SK-MEL-5 (cell line): ENCODE data around the gene COL12A1. TPM values are rescaled to one million over a fixed set of nuclear protein-coding genes. Genes with fewer than 3 reads are reported as not detected.

Experiments used
- DNase-seq: peaks from one replicate; pipeline ENCODE4 v3.0.0-alpha.2; 2016; ENCODE audit warnings: low read depth, low spot score
- in situ Hi-C: cut with HindIII; loops from 2 replicates; pipeline ENCODE4 v1.10.0; 2016; ENCODE audit warnings: low sequenced_read_pairs, high pct_unique_total_duplicates, low pct_unique_long_range_greater_than_20kb
- polyA plus RNA-seq, 2 experiments: library from polyadenylated mRNA; depleted of rRNA; stranded (reverse); fragments of >200 nt; gene quantifications; 2 replicates each; pipeline ENCODE4 v1.2.3, GENCODE V29; 2015
- total RNA-seq: library from RNA; depleted of rRNA; stranded (reverse); fragments of >200 nt; shearing (Covaris generic); gene quantifications from 2 replicates; pipeline ENCODE4 v1.2.3, GENCODE V29; 2014; rRNA removed

COL12A1 gene
- 0.29 and 1.1 TPM in 2 replicates for total RNA-seq
- 0.36 and 0.89 TPM in 2 replicates for polyA plus RNA-seq (2015; cell fraction: cytosol; rRNA removed)
- polyA plus RNA-seq (2015; cell fraction: nucleus; rRNA removed): 1.0 and 2.4 TPM in 2 replicates

GRCh38 chr6:75205776-75206575 is at the start of gene COL12A1:
Gene COL12A1, minus strand, starts transcription at chr6:75206053. Its CDS starts 3,261 bp downstream, at chr6:75202792.
- no peak for DNase-seq
- in situ Hi-C loops: no loop called here

GRCh38 chr6:75250552-75250951 is 44.7 kb upstream of the COL12A1 start:
- no peak for DNase-seq
- in situ Hi-C loops: no loop called here

- no peak for DNase-seq
- in situ Hi-C loops: no loop called here
Observed at GRCh38 chr6:75249837-75250236, 44.0 kb upstream of the COL12A1 start.

GRCh38 chr6:75246386-75246785 is 40.5 kb upstream of the COL12A1 start:
- in situ Hi-C loops: no loop called here
- DNase-seq: peak; percentile 61

- DNase-seq: peak; percentile 15
- in situ Hi-C loops: no loop called here
Observed at GRCh38 chr6:75244063-75244584, 38.3 kb upstream of the COL12A1 start.

- in situ Hi-C loops: no loop called here
- peak; percentile 97 for DNase-seq
Observed at GRCh38 chr6:75243333-75244062, 37.6 kb upstream of the COL12A1 start, which contains the start of gene COX7A2. Gene COX7A2, minus strand, starts transcription at chr6:75243801. Its CDS starts 67 bp downstream, at chr6:75243734.

- no peak for DNase-seq
- in situ Hi-C loops: no loop called here
Observed at GRCh38 chr6:75236630-75237029, 30.8 kb upstream of the COL12A1 start.

- in situ Hi-C loops: no loop called here
- no peak for DNase-seq
Observed at GRCh38 chr6:75235271-75235670, 29.4 kb upstream of the COL12A1 start.

GRCh38 chr6:75234126-75234865 is 28.4 kb upstream of the COL12A1 start:
- no peak for DNase-seq
- in situ Hi-C loops: no loop called here

GRCh38 chr6:75233092-75233615 is 27.3 kb upstream of the COL12A1 start:
- in situ Hi-C loops: no loop called here

GRCh38 chr6:75230484-75231325 is 24.9 kb upstream of the COL12A1 start:
- peak; percentile 64 for DNase-seq
- in situ Hi-C loops: no loop called here

More at GRCh38 chr6:75233092-75233615, 27.3 kb upstream of the COL12A1 start:
- no peak for DNase-seq

GRCh38 chr6:75224303-75224926 is 18.6 kb upstream of the COL12A1 start:
- in situ Hi-C loops: no loop called here
- no peak for DNase-seq

- in situ Hi-C loops: no loop called here
- DNase-seq: no peak
Observed at GRCh38 chr6:75223428-75223827, 17.6 kb upstream of the COL12A1 start.

- DNase-seq: no peak
- in situ Hi-C loops: no loop called here
Observed at GRCh38 chr6:75222261-75222660, 16.4 kb upstream of the COL12A1 start.

- DNase-seq: no peak
- in situ Hi-C loops: no loop called here
Observed at GRCh38 chr6:75221116-75221515, 15.3 kb upstream of the COL12A1 start.

- DNase-seq: no peak
- in situ Hi-C loops: no loop called here
Observed at GRCh38 chr6:75220357-75220756, 14.5 kb upstream of the COL12A1 start.
